Esophagus (tissue), 2 donors: ENCODE data around the gene ZDHHC22. TPM values are rescaled to one million over a fixed set of nuclear protein-coding genes. Genes with fewer than 3 reads are reported as not detected.

ENCODE experiments used
- H3K27ac ChIP-seq, 2 donors: one replicate each; pipeline ENCODE4 v1.5.1; 2013; ENCODE audit warnings: low read depth in 2 of 2, mild to moderate bottlenecking in 2 of 2, inconsistent platforms in 1 of 2, low read length in 1 of 2, moderate library complexity in 1 of 2
- H3K27me3 ChIP-seq, 2 donors: one replicate each; pipeline ENCODE4 v1.6.1; 2013; ENCODE audit warnings: low read length in 2 of 2, control low read depth in 1 of 2, mild to moderate bottlenecking in 1 of 2; ENCODE audit not compliant: insufficient read depth in 2 of 2, control insufficient read depth in 1 of 2
- H3K36me3 ChIP-seq, 2 donors: one replicate each; pipeline ENCODE4 v1.6.1; 2013; ENCODE audit warnings: low read length in 1 of 2; ENCODE audit not compliant: control insufficient read depth in 2 of 2, insufficient read depth in 2 of 2
- H3K4me1 ChIP-seq, 2 donors: one replicate each; pipeline ENCODE4 v1.6.1; 2013; ENCODE audit warnings: low read length in 1 of 2; ENCODE audit not compliant: control insufficient read depth in 2 of 2, insufficient read depth in 2 of 2
- H3K4me3 ChIP-seq, 2 donors: one replicate each; pipeline ENCODE4 v1.5.1; 2013; ENCODE audit warnings: low read length in 2 of 2, mild to moderate bottlenecking in 2 of 2, low read depth in 1 of 2, moderate library complexity in 1 of 2
- H3K9me3 ChIP-seq, 2 donors: one replicate each; pipeline ENCODE4 v1.6.1; 2013; ENCODE audit warnings: mild to moderate bottlenecking in 2 of 2, low read depth in 1 of 2, low read length in 1 of 2, moderate library complexity in 1 of 2; ENCODE audit not compliant: control insufficient read depth in 2 of 2, insufficient read depth in 1 of 2
- WGBS, 2 donors: extraction: QIAGEN DNeasy Blood & Tissue Kit; methylation state at CpG; one replicate each; pipeline ENCODE4 v1.1.7; 2013; 5-methylcytosine and 5-hydroxymethylcytosine counted together
- polyA plus RNA-seq, 2 donors: library from polyadenylated mRNA; stranded (reverse); fragments of 200-250 nt; gene quantifications; one replicate each; pipeline ENCODE4 v1.2.3, GENCODE V29; 2013
- donor health status: healthy with polysubstance abuse.
- donor health status: Bipolar disorder and iron deficiency.

ZDHHC22 gene
- polyA plus RNA-seq, 2 donors = not detected

DNA sequence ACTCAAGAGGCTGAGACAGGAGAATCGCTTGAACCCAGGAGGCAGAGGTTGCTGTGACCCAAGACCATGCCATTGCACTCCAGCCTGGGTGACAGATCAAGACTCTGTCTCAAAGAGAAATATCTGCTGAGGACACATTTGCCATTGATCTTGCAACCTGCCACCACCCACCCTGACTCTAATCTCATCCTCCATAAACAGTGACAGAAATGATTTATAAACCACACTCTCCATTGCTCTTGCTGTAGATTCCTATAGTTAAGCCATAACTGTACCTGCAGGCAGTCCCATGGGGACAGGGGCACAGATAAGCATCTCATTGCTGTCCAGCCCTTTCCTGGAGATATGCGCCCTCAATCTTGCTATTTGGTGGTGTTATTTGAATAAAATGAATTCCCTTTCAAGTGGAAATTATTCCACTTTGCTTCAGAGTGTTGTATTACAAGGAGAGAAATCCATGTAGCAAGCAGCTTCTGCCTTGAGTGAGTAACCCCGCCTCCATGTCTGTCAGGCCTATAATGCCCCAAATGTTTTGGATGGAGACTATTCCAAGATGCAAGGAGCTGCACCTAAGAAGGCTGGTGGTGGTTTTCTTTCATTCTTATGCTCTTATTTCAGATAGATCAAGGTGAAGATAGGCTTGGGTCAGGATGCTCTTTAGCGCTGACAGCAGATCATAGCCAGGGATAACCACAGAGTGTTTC, 3.0 kb upstream of the ZDHHC22 start:
- no peaks in the 10 kb centered on the region for H3K36me3 ChIP-seq
- peaks cover 5 to 15% of the 10 kb centered on the region in 2 donors for H3K4me1 ChIP-seq
- no peaks in the 10 kb centered on the region for H3K9me3 ChIP-seq
- WGBS, 2 donors = 67 to 70% methylated on average over 4 of the region's 4 CpGs
- H3K27ac ChIP-seq = no peak overlapping the region
- H3K4me3 ChIP-seq = no peak overlapping the region
- peaks cover 0 to 14% of the 10 kb centered on the region in 2 donors for H3K27me3 ChIP-seq

DNA sequence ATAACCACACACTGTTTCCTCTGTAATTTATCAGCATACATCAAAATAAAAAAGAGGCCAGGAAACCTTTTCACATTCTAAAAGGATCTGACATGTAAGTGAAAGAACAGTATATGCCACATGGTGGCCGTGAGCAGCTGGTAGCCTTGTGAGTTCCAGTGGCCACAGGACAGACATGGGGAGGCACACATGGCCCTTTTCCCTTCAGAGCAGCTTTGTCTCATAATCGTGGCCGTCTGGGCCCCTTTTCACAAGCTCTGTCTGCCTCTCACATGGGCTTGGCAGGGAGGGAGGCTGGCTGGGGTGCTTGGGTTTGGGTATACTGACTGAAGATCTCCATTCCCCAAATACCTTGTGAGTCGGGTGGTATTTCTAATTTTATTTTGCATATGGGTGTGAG, 1.5 kb upstream of the ZDHHC22 start:
- Histone ChIP-seq H3K27me3 (peaks cover 5 to 18% of the 10 kb centered on the region in 2 donors), H3K27ac (no peak overlapping the region), H3K4me1 (peaks cover 5 to 15% of the 10 kb centered on the region in 2 donors), H3K4me3 (no peak overlapping the region), H3K36me3 (no peaks in the 10 kb centered on the region), H3K9me3 (no peaks in the 10 kb centered on the region)
- 13 to 16% methylated on average over 4 of the region's 4 CpGs for WGBS, 2 donors

DNA sequence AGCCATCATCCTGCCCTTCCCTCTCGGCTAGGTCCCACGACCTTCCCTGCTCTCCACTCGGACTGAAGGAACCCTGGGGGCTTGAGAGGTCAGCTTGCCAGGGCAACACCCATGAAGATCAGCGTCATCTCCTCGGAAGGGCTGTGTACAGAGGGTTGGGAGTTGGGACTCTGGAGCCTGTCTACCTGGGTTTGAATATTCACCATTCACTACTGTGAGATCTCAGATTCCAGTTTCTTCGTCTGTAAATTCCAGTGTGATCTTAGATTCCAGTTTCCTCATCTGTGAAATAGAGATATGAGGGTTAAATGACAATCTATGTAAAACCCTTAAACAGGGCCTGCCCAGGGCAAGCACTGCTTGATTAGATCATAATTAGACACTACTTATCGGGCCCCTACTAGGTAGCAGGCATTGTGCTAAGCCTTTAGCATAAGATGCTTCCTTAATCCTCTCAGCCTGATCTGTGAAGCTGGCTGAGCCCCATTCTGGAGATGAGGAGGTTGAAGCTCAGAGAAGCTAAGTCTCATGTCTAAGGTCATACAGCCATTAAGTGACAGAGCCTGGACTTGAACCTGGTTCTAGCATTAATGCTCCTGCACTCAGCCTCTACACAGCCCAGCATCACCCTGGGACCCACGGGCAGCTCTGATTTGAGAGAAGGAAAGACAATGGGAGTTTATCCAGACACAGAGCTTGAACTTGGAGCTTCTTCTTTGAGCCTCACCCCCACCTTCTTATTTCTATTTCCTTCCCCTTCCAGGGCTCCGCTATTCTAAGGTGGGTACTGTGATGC, 612 bp upstream of the ZDHHC22 start:
- H3K4me1 ChIP-seq = peaks cover 5 to 15% of the 10 kb centered on the region in 2 donors
- no peaks in the 10 kb centered on the region for H3K36me3 ChIP-seq
- 11 to 15% methylated on average over 9 of the region's 9 CpGs for WGBS, 2 donors
- H3K4me3 ChIP-seq = no peak overlapping the region
- no peaks in the 10 kb centered on the region for H3K9me3 ChIP-seq
- no peak overlapping the region for H3K27ac ChIP-seq
- peaks cover 5 to 18% of the 10 kb centered on the region in 2 donors for H3K27me3 ChIP-seq

DNA sequence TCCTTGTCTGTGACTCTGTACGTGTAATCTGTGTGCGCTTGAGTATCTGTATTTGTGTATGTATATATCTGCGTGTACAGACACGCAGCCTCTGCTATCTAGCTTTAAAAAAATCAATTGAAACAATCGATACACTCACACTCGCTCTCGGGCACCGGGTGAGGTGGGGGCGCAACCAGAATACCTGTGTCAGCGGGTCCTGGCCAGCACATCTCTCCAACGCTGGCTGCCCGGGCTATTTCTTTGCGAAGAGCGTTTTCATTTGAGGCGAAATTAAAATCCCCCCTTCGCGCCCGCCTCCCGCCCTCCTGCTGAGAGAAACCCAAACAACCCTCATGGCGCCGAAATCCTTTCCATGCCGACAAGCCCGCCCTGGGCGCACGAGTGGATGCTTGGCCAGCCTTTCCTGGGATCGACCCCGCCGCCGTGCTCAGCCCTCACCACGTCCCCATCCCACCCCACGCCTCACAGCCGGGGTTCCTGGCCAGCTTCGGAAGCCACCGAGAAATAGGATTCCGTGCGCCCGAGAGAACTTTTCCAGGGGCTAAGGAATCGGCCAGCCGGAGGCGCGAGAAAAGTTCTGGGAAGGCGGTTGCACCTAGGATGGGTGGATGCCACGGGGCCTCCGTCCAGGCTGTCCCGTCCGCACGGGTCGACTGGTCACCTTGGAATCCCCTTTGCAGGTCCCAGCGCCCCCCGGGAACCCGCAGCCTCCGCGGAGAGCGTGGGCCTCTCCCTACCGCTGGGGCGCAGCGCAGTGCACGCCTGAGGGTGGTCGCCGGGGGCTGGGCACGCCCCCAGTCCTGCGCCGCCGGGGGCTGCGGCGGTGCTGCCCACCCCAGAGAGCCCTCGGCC, 1.0 kb downstream of the ZDHHC22 start:
- 2% methylated on average over 63 to 67 of the region's 67 CpGs for WGBS, 2 donors
- H3K36me3 ChIP-seq = no peaks in the 10 kb centered on the region
- H3K4me1 ChIP-seq = peaks cover 5 to 15% of the 10 kb centered on the region in 2 donors
- H3K27ac ChIP-seq = no peak overlapping the region
- H3K4me3 ChIP-seq = peak overlapping the region in 1 of 2 donors; percentile 16
- H3K9me3 ChIP-seq = no peaks in the 10 kb centered on the region
- peaks cover 5 to 13% of the 10 kb centered on the region in 2 donors for H3K27me3 ChIP-seq

DNA sequence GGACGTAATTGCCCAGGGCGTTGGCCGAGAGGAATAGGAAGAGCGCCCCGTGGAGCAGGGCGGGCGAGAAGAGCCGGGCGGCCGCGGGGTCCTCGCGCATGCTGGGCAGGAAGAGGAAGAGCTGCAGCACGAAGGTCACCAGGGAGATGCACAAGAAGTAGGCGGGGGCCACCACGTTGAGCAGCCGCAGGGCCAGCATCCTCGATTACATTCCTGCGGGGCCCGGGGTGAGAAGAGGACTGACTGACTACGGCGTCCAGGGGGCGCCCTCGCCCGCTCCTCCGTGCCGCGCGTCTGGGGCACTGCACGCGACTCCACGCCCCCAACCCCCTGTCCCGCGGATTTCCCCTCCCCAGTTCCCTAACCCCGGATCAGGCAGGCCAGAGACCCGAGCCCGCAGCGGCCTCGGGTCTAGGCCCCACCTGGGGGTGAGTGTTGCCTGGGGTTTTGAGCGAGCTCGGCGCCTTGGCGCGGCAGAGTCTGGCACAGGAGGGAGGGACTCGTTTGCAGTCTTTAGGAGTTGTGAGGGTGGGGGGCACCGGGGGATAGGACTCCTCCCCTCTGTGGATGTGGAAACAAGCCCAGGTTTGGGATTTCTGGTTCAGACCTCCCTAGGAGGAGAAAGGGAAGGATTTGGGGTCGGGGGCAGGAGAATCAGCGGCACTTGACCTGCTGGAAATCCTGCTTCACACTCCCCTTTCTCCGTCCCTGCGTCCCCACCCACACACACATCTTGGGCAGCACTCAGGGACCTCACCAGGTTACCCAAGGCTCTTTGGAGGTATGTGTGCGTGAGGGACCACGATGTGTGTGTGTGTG, 1.8 kb downstream of the ZDHHC22 start:
- Histone ChIP-seq H3K9me3 (no peaks in the 10 kb centered on the region), H3K27ac (no peak overlapping the region), H3K4me3 (peak overlapping the region in 1 of 2 donors; percentile 17), H3K36me3 (no peaks in the 10 kb centered on the region), H3K27me3 (peaks cover 5 to 13% of the 10 kb centered on the region in 2 donors), H3K4me1 (peaks cover 5 to 15% of the 10 kb centered on the region in 2 donors)
- WGBS, 2 donors = 2 to 3% methylated on average over 42 to 52 of the region's 52 CpGs

DNA sequence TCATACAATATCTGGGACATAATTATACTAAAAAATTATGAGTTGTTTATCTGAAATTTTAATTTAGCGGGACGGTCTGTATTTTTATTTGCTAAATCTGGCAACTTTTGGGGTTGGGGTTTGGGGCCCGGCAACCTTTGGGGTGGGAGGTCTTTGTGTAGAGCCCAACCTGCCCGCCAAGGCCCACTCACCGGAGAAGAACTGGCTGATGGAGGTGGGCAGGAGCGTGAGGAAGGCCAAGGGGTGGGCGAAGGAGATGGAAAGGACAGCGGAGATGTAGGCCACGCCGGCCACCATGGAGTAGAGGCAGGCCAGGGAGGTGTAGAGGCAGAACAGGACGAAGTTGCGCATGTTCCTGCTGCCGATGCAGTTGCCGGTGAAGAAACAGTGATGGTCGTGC, 2.6 kb downstream of the ZDHHC22 start:
- Histone ChIP-seq H3K27me3 (peaks cover 5 to 13% of the 10 kb centered on the region in 2 donors), H3K9me3 (no peaks in the 10 kb centered on the region), H3K27ac (no peak overlapping the region), H3K4me1 (peaks cover 5 to 15% of the 10 kb centered on the region in 2 donors), H3K36me3 (no peaks in the 10 kb centered on the region), H3K4me3 (no peak overlapping the region)
- 77 to 80% methylated on average over 15 of the region's 15 CpGs for WGBS, 2 donors

DNA sequence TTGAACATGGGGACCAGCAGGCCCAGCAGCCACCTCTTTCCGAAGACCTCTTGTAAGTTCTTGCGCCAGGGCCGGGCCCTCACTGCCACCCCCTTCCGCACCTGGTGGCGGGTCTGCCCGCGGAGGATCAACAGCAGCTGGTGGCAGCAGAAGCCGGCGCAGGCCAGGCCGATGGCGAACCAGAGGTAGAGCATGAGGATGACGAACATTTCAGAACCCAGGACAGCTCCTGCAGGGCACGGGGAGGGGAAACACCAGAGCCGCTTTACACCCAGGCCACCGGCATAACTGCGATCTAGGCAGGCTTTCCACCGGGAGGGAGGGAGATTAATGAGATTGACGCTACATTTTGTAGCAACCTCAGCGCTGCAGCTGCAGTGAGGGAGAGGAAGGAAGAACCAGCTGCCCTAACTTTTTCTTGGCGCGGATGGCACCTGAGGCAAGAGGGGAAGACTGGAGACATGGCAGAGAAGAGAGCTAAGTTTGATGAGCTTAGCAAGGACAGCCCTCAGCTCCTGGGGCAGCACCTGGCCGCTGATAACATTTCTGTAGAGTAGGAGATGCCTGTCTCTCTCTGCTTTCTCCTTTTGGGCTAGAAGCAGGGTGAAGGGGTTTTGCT, 7.8 kb downstream of the ZDHHC22 start:
- peaks cover 4 to 5% of the 10 kb centered on the region in 2 donors for H3K27me3 ChIP-seq
- H3K4me1 ChIP-seq = no peaks in the 10 kb centered on the region
- no peak overlapping the region for H3K27ac ChIP-seq
- no peaks in the 10 kb centered on the region for H3K36me3 ChIP-seq
- H3K4me3 ChIP-seq = no peak overlapping the region
- WGBS, 2 donors = 7 to 8% methylated on average over 22 of the region's 22 CpGs
- H3K9me3 ChIP-seq = no peaks in the 10 kb centered on the region

DNA sequence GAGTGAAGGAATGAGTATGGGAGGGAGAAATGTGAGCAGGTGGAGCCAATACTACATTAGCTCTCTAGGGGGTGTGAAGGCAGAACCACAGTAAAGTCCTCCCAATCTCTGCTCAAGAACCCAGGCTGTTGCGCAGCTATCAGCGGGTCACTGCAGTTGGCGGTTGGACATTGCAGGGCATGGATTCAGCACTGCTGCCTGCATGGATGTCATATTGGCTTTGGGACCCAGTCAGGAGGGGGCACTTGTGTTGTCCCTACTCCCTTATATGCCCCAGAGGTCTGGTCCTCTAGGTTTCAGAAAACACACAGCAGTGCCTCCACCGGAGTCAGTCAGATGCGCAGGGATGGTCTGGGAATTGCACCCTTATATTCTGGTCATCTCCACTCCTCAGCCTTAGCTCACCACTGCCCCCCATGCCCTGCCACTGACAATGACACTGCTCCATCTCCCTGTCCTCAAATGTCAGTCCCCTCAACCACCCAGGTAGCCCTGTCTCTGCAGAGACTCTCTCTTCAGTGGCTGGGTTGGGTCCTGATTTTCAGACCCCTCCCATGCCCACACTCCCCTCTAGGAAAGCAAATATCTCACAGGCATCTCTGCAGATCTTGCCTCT, 9.6 kb downstream of the ZDHHC22 start:
- Histone ChIP-seq H3K4me3 (no peak overlapping the region), H3K36me3 (no peaks in the 10 kb centered on the region), H3K4me1 (no peaks in the 10 kb centered on the region), H3K9me3 (no peaks in the 10 kb centered on the region), H3K27me3 (no peaks in the 10 kb centered on the region), H3K27ac (no peak overlapping the region)
- WGBS, 2 donors = 84 to 93% methylated on average over 5 of the region's 5 CpGs
